ENCODE results near the gene AGAP3.

The AGAP3 gene

DNA sequence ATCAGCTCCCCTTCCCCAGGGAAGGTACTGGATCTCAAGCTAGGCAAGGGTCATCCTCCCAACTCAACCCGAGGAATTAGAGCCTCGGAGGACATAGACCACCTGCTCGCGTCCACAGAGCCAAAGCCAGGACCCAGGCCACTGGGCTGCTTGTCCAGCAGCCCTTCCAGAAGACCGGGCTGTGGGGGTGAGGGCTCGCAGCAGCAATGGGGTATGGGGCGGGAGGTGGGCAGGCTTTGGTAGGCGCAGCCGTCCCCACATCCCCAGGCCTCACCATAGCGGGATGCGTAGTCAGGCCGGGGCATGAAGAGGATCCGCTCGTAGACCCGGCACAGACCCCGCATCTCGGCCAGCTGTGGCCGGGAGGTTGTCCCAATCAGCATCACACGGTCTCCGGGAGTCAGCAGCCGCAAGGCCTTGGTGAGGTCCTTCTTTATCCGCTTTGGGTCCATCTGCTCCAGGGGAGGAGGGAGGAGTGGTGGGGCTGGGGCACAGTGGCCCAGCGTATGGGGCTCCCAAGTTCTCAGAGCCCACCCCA, 105.8 kb downstream of the AGAP3 start:
- no peak for DNase-seq

DNA sequence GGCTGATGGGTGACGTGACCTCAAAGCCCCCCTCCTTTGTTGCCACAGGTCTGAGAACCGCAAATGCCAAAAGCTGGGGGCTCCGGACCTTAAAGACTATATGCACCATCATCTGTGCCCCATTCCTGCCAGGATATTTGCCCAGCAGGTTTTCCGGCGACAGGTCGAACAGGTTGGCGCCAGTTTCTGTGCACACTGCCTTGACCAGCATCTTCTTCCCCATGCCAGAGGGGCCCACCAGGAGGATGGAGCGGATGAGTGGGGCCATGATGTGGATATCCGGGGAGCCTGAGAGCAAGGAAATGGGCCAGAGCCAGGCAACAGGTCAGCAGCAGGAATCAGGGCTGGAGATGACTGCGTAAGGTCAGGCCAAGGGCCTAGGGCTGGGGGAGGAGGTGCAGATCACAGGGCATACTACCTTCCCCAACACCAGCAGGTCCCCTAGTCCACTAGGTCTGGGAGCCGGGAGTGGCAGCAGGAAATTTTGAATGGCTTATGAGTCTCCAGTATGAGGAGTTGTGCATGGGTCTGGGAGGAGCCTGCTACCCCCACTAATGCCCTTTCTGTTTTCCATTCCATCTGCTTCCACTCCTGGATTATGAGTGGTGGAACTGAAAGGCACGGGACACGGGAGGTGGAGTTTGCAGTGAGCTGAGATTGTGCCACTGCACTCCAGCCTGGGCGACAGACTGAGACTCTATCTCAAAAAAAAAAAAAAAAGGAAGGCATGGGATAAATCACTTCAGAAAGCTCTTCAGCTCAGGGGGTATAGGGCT, 107.1 kb downstream of the AGAP3 start:
- DNase-seq: no peak
